BLaER1 (cell line): ENCODE data around the gene DICER1.

Source experiments
- H3K27ac ChIP-seq: shearing (Covaris generic); formaldehyde crosslinking; 2 replicates; pipeline ENCODE4 v1.8.1; 2022
- H3K27me3 ChIP-seq: shearing (Covaris generic); formaldehyde crosslinking; 2 replicates; pipeline ENCODE4 v1.8.1; 2022
- H3K36me3 ChIP-seq: shearing (Covaris generic); formaldehyde crosslinking; 2 replicates; pipeline ENCODE4 v1.8.1; 2022
- H3K4me1 ChIP-seq: shearing (Covaris generic); formaldehyde crosslinking; 2 replicates; pipeline ENCODE4 v1.8.1; 2022
- H3K4me2 ChIP-seq: shearing (Covaris generic); formaldehyde crosslinking; 2 replicates; pipeline ENCODE4 v1.8.1; 2022
- H3K4me3 ChIP-seq: shearing (Covaris generic); formaldehyde crosslinking; 2 replicates; pipeline ENCODE4 v1.8.1; 2022
- H3K9ac ChIP-seq: shearing (Covaris generic); formaldehyde crosslinking; 2 replicates; pipeline ENCODE4 v1.8.1; 2022
- H3K9me3 ChIP-seq: shearing (Covaris generic); formaldehyde crosslinking; 2 replicates; pipeline ENCODE4 v1.8.1; 2022
- H4K20me1 ChIP-seq: shearing (Covaris generic); formaldehyde crosslinking; 2 replicates; pipeline ENCODE4 v1.8.1; 2022
- Cebpa-rat ChIP-seq: shearing (Covaris generic); IDR thresholded peaks from 2 replicates; pipeline ENCODE4 v1.8.1; 2022

Gene DICER1

GRCh38 chr14:95039259-95039992, 117.9 kb downstream of the DICER1 start:
- Histone ChIP-seq H3K4me2 (no peak overlapping the region), H3K4me1 (peaks cover 34% of the 10 kb centered on the region), H3K27me3 (no peaks in the 10 kb centered on the region), H3K9me3 (no peaks in the 10 kb centered on the region), H4K20me1 (no peaks in the 10 kb centered on the region), H3K4me3 (no peak overlapping the region), H3K9ac (no peak overlapping the region), H3K27ac (no peak overlapping the region), H3K36me3 (no peaks in the 10 kb centered on the region)
- TF ChIP-seq Cebpa-rat = no peak

- peaks cover 34% of the 10 kb centered on the region for H3K4me1 ChIP-seq
- no peaks in the 10 kb centered on the region for H3K27me3 ChIP-seq
- H3K36me3 ChIP-seq = no peaks in the 10 kb centered on the region
- no peak overlapping the region for H3K4me2 ChIP-seq
- no peak for TF ChIP-seq Cebpa-rat
- H3K9ac ChIP-seq = no peak overlapping the region
- H3K9me3 ChIP-seq = peaks cover 1% of the 10 kb centered on the region; the same call in 1 of the 2 replicates
- no peaks in the 10 kb centered on the region for H4K20me1 ChIP-seq
- H3K27ac ChIP-seq = no peak overlapping the region
- H3K4me3 ChIP-seq = no peak overlapping the region
Observed at GRCh38 chr14:95038521-95039250, 118.6 kb downstream of the DICER1 start.

DNA sequence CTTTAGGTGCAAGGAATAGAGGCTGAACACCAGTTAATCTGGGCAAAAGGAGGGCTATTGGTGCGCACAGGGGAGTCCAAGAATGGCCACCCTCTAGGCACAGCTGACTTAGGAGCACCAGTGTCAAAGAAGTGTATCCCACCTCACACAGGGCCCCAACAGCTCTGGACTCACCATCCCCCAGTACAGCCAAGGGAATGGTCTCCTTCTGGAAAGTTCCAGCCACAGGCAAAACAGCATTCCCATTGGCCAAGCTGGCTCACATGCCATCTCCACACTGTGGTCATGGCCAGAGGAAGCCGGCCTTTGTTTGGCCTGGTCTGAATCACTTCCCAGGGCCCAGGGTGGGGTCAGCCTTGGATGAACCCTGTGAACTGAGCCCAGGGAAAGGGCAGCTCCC, 120.1 kb downstream of the DICER1 start:
- Histone ChIP-seq H3K36me3 (no peaks in the 10 kb centered on the region), H3K4me3 (no peak overlapping the region), H3K4me2 (no peak overlapping the region), H3K27me3 (no peaks in the 10 kb centered on the region), H3K9ac (no peak overlapping the region), H4K20me1 (no peaks in the 10 kb centered on the region), H3K4me1 (peaks cover 34% of the 10 kb centered on the region), H3K27ac (no peak overlapping the region), H3K9me3 (peaks cover 8% of the 10 kb centered on the region)
- TF ChIP-seq Cebpa-rat = no peak
